Keratinocyte (primary cell): ENCODE results near the gene NRXN2. TPM values are rescaled to one million over a fixed set of nuclear protein-coding genes. Genes with fewer than 3 reads are reported as not detected.

Experiments
- DNase-seq: peaks from one replicate; pipeline ENCODE4 v3.0.0-alpha.2; 2011; ENCODE audit warnings: low read depth, missing footprints, low spot score
- FAIRE-seq: peaks from 2 replicates; lab custom pipeline; 2011; peaks lifted over from hg19 to GRCh38; lab: Jason Lieb, UNC
- H2AFZ ChIP-seq: 2 replicates; pipeline ENCODE4 v1.6.0; 2012; ENCODE audit warnings: low read length, control low read depth, inconsistent platforms; ENCODE audit not compliant: control insufficient read depth
- H3K27ac ChIP-seq: 2 replicates; pipeline ENCODE4 v1.5.1; 2011; ENCODE audit warnings: low read length; ENCODE audit not compliant: control insufficient read depth, insufficient read depth
- H3K27me3 ChIP-seq: 3 replicates; pipeline ENCODE4 v1.6.0; 2011; ENCODE audit warnings: low read length; ENCODE audit not compliant: control insufficient read depth, insufficient read depth; ENCODE audit errors: extremely low read depth
- H3K36me3 ChIP-seq, 2 experiments: 2 replicates in 1 of 2; 3 replicates in 1 of 2; pipeline ENCODE4 v1.5.1; 2011; ENCODE audit warnings: low read length in 2 of 2, mild to moderate bottlenecking in 1 of 2; ENCODE audit not compliant: control insufficient read depth in 2 of 2, insufficient read depth in 2 of 2; ENCODE audit errors: extremely low read depth in 1 of 2
- H3K4me1 ChIP-seq: 3 replicates; pipeline ENCODE4 v1.5.1; 2011; ENCODE audit warnings: low read length; ENCODE audit not compliant: control insufficient read depth, insufficient read depth; ENCODE audit errors: extremely low read depth
- H3K4me2 ChIP-seq: 3 replicates; pipeline ENCODE4 v1.6.0; 2011; ENCODE audit warnings: low read depth, low read length; ENCODE audit not compliant: control insufficient read depth, insufficient read depth; ENCODE audit errors: extremely low read depth
- H3K4me3 ChIP-seq, 3 experiments: fragments of 200-600 bp in 1 of 3; sonication (generic) in 1 of 3; 2 replicates in 2 of 3; 3 replicates in 1 of 3; pipeline ENCODE4 v1.5.1; 2011 to 2016; ENCODE audit warnings: low read length in 3 of 3, mild to moderate bottlenecking in 3 of 3, control low read depth in 2 of 3, inconsistent platforms in 1 of 3, low read depth in 1 of 3, mixed read lengths in 1 of 3, mixed run types in 1 of 3, moderate library complexity in 1 of 3; ENCODE audit not compliant: control insufficient read depth in 2 of 3, insufficient read depth in 2 of 3; ENCODE audit errors: extremely low read depth in 1 of 3
- H3K79me2 ChIP-seq: 2 replicates; pipeline ENCODE4 v1.6.0; 2012; ENCODE audit warnings: low read length; ENCODE audit not compliant: control insufficient read depth, insufficient read depth
- H3K9ac ChIP-seq: 3 replicates; pipeline ENCODE4 v1.6.0; 2011; ENCODE audit warnings: low read length; ENCODE audit not compliant: control insufficient read depth, insufficient read depth; ENCODE audit errors: extremely low read depth
- H3K9me1 ChIP-seq: 3 replicates; pipeline ENCODE4 v1.6.0; 2011; ENCODE audit warnings: low read length; ENCODE audit not compliant: control insufficient read depth, insufficient read depth; ENCODE audit errors: extremely low read depth
- H3K9me3 ChIP-seq: 2 replicates; pipeline ENCODE4 v1.5.1; 2012; ENCODE audit warnings: low read depth, low read length; ENCODE audit not compliant: control insufficient read depth
- H4K20me1 ChIP-seq: 3 replicates; pipeline ENCODE4 v1.6.0; 2011; ENCODE audit warnings: low read length; ENCODE audit not compliant: control insufficient read depth, insufficient read depth; ENCODE audit errors: extremely low read depth
- CTCF ChIP-seq, 3 experiments: IDR thresholded peaks in 1 of 3; conservative IDR thresholded peaks in 1 of 3; optimal IDR thresholded peaks in 1 of 3; 2 replicates in 2 of 3; 3 replicates in 1 of 3; pipeline versions ENCODE3 to v1.5.1; 2011; ENCODE audit warnings: low read length in 3 of 3, mild to moderate bottlenecking in 3 of 3, moderate library complexity in 2 of 3, control low read depth in 1 of 3, inconsistent platforms in 1 of 3; ENCODE audit not compliant: insufficient read depth in 2 of 3; ENCODE audit errors: extremely low read depth in 1 of 3
- EZH2 ChIP-seq: IDR thresholded peaks from one replicate; pipeline ENCODE4 v1.6.1; 2012; ENCODE audit warnings: inconsistent platforms, mild to moderate bottlenecking, low read length, moderate library complexity
- dilution Hi-C: fragments of 300-500 bp; cut with MboI; formaldehyde crosslinking; loops from one replicate; pipeline ENCODE4 v1.7.0; 2020; ENCODE audit warnings: low sequenced_read_pairs; ENCODE audit not compliant: extremely low pct_ligation_motif_present
- polyA plus RNA-seq, 5 experiments: library from polyadenylated mRNA; depleted of rRNA in 3 of 5; stranded (reverse) in 3 of 5; stranded (forward) in 1 of 5; unstranded in 1 of 5; fragments of >200 nt; gene quantifications; 1 replicate in 1 of 5; 2 replicates in 3 of 5; 3 replicates in 1 of 5; pipeline versions ENCODE4 v1.2.1 to v1.2.3, GENCODE V29; 2011 to 2012; ENCODE audit warnings: missing spikeins in 2 of 5, low read depth in 1 of 5, low replicate concordance in 1 of 5

The NRXN2 gene
- polyA plus RNA-seq, 1 donor (not counting 4 experiments of a cell fraction or from before 2014, with no cell fraction given), result not detected

GRCh38 chr11:64616817-64617216 is 106.2 kb downstream of the NRXN2 start:
- dilution Hi-C loops, result no loop called here
- Histone ChIP-seq H3K27me3 (peaks cover 12% of the 10 kb centered on the region), H3K27ac (no peak overlapping the region), H3K9me1 (no peaks in the 10 kb centered on the region), H3K9me3 (no peaks in the 10 kb centered on the region), H2AFZ (no peak overlapping the region), H3K4me1 (no peaks in the 10 kb centered on the region), H3K36me3 (no peaks in the 10 kb centered on the region), H3K79me2 (no peaks in the 10 kb centered on the region), H3K4me3 (no peak overlapping the region), H3K4me2 (no peak overlapping the region), H4K20me1 (no peaks in the 10 kb centered on the region), H3K9ac (no peak overlapping the region)
- FAIRE-seq (no peak), DNase-seq (no peak)
- TF ChIP-seq CTCF (optimal IDR thresholded peaks at IDR 0.05 in 1 of 3, IDR thresholded peaks at IDR 0.05 in 1 of 3, conservative IDR thresholded peaks at IDR 0.05 in 1 of 3; ENCODE audit: extremely low read depth in 1 of 3, insufficient read depth in 2 of 3, low read length in 3 of 3) (no peak), EZH2 (no peak)

GRCh38 chr11:64614917-64615316 is 108.1 kb downstream of the NRXN2 start:
- no peak overlapping the region for H3K4me3 ChIP-seq
- H3K4me1 ChIP-seq, result no peaks in the 10 kb centered on the region
- no peak overlapping the region for H3K27ac ChIP-seq
- dilution Hi-C loops, result no loop called here
- TF ChIP-seq CTCF (optimal IDR thresholded peaks at IDR 0.05 in 1 of 3, IDR thresholded peaks at IDR 0.05 in 1 of 3, conservative IDR thresholded peaks at IDR 0.05 in 1 of 3; ENCODE audit: extremely low read depth in 1 of 3, insufficient read depth in 2 of 3, low read length in 3 of 3), result no peak
- no peak for TF ChIP-seq EZH2
- H3K9ac ChIP-seq, result no peak overlapping the region
- H3K9me1 ChIP-seq, result no peaks in the 10 kb centered on the region
- no peaks in the 10 kb centered on the region for H3K9me3 ChIP-seq
- no peak overlapping the region for H3K4me2 ChIP-seq
- no peak overlapping the region for H2AFZ ChIP-seq
- H3K36me3 ChIP-seq, result no peaks in the 10 kb centered on the region
- DNase-seq (no peak), FAIRE-seq (no peak)
- no peaks in the 10 kb centered on the region for H4K20me1 ChIP-seq
- H3K79me2 ChIP-seq, result no peaks in the 10 kb centered on the region
- H3K27me3 ChIP-seq, result peaks cover 12% of the 10 kb centered on the region
